Erythroblast (primary cell): ENCODE data around the gene AARS2.
A peak's percentile ranks its signal among the peaks of the same experiment; 100 is the strongest.
"Not testable (repeated sequence)": the region's sequence is repeated elsewhere in the genome, so short reads cannot be mapped to it uniquely, and the experiment has no call there.

Source experiments
- DNase-seq, 2 experiments: peaks; one replicate each; lab custom pipeline; 2025; lab: John Stamatoyannopoulos, UW
- GATA1 ChIP-seq: IDR thresholded peaks from 2 replicates; pipeline ENCODE4 v1.6.1; 2011; ENCODE audit warnings: low read depth, mild to moderate bottlenecking, control low read depth, low read length, moderate library complexity
- POLR2A ChIP-seq: IDR thresholded peaks from 2 replicates; pipeline ENCODE4 v1.6.1; 2011; ENCODE audit warnings: mild to moderate bottlenecking, low read length

The AARS2 gene

GRCh38 chr6:44315516-44315915 lies 2.4 kb upstream of the AARS2 start:
- no peak for DNase-seq
- TF ChIP-seq GATA1 (no peak), POLR2A (no peak)

- not testable (repeated sequence) for DNase-seq
Measured at GRCh38 chr6:44314657-44315056, 1.5 kb upstream of the AARS2 start.

- DNase-seq, result no peak
- TF ChIP-seq GATA1, result no peak
- no peak for TF ChIP-seq POLR2A
Measured at GRCh38 chr6:44311767-44312166, 1.4 kb downstream of the AARS2 start.

- TF ChIP-seq GATA1 (no peak), POLR2A (no peak)
- no peak for DNase-seq
Measured at GRCh38 chr6:44311304-44311703, 1.8 kb downstream of the AARS2 start.

GRCh38 chr6:44310241-44310640 lies 2.9 kb downstream of the AARS2 start:
- DNase-seq, result no peak
- TF ChIP-seq GATA1 (no peak), POLR2A (no peak)

GRCh38 chr6:44309631-44310030 lies 3.5 kb downstream of the AARS2 start:
- DNase-seq, result no peak
- no peak for TF ChIP-seq GATA1
- TF ChIP-seq POLR2A, result no peak

- DNase-seq, result no peak
- TF ChIP-seq POLR2A, result no peak
Measured at GRCh38 chr6:44309092-44309491, 4.1 kb downstream of the AARS2 start.

- no peak for DNase-seq
- TF ChIP-seq GATA1 (no peak), POLR2A (no peak)
Measured at GRCh38 chr6:44307217-44307616, 5.9 kb downstream of the AARS2 start.

GRCh38 chr6:44306710-44307109 lies 6.4 kb downstream of the AARS2 start:
- TF ChIP-seq POLR2A, result no peak
- no peak for TF ChIP-seq GATA1

GRCh38 chr6:44305200-44305725 lies 7.9 kb downstream of the AARS2 start:
- no peak for DNase-seq
- TF ChIP-seq GATA1 (no peak), POLR2A (no peak)

More at GRCh38 chr6:44306710-44307109, 6.4 kb downstream of the AARS2 start:
- no peak for DNase-seq

GRCh38 chr6:44304282-44305199 lies 8.6 kb downstream of the AARS2 start:
- DNase-seq, result peak; percentile 61 to 74
- TF ChIP-seq GATA1 (no peak), POLR2A (no peak)

GRCh38 chr6:44303842-44304241 lies 9.3 kb downstream of the AARS2 start:
- no peak for DNase-seq
- TF ChIP-seq GATA1 (no peak), POLR2A (no peak)

- TF ChIP-seq GATA1 (no peak), POLR2A (no peak)
- DNase-seq, result no peak
Measured at GRCh38 chr6:44302856-44303255, 10.3 kb downstream of the AARS2 start.

- no peak for DNase-seq
- TF ChIP-seq POLR2A (no peak), GATA1 (no peak)
Measured at GRCh38 chr6:44301782-44302564, 11.2 kb downstream of the AARS2 start.

- TF ChIP-seq POLR2A, result no peak
- TF ChIP-seq GATA1, result no peak
- DNase-seq, result no peak
Measured at GRCh38 chr6:44301106-44301505, 12.0 kb downstream of the AARS2 start.
